ENCODE measurements around the gene KSR1. TPM values are rescaled to one million over a fixed set of nuclear protein-coding genes. Genes with fewer than 3 reads are reported as not detected.
A peak's percentile ranks its signal among the peaks of the same experiment; 100 is the strongest.

KSR1 gene
- total RNA-seq, 1 experiment from 2014 or later, result 11.7 TPM

DNA sequence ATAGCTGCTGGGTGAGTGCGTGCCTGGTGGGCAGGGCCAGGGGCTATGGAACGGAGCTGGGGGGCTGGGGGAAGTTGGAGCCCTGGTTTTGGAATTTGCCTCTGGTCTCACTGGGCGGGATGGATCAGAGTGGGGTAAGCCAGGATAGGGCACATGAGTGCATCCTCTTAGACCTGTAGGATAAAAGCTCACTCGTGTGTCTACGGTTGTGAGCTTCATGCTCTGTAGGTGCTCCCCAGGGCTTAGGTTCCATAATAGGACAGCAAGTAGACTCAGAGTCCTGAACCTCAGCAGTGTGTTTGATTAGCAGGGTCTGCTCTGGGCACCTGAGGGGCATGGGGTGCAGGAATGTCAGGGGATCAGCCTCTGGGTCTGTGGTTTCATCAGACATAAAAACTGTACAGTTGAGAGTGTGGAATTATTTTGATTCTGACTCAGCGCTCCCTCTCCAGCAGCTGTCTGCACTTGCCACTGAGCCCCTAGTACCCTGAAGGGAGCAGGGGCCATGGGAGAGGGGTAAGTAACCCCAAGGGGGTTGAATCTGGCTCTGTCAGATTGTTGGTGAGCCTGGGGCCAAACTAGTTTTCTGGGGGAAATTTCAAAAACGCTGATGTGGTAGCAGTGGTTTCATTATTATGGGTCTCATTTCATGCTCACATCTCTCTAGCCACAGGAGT is 90.5 kb downstream of the KSR1 start:
- DNase-seq (ENCODE audit: extremely low read depth, low read depth), result no peak

GRCh38 chr17:27547301-27547683 is 91.0 kb downstream of the KSR1 start:
- DNase-seq (ENCODE audit: extremely low read depth, low read depth), result no peak

DNA sequence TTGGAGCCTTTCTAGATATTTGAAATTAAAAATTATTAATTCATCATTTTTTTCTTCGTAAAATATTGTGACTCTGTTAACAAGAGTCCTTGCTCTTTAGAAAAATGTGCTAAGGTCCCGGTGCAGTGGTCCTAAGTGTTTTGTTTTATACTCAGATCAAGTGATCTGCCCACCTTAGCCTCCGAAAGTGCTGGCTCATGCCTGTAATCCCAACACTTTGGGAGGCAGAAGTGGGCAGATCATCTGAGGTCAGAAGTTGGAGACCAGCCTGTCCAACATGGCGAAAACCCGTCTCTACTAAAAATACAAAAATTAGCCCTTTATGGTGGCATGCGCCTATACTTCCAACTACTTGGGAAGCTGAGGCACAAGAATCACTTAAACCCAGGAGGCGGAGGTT is 92.1 kb downstream of the KSR1 start:
- no peak for DNase-seq (ENCODE audit: extremely low read depth, low read depth)

DNA sequence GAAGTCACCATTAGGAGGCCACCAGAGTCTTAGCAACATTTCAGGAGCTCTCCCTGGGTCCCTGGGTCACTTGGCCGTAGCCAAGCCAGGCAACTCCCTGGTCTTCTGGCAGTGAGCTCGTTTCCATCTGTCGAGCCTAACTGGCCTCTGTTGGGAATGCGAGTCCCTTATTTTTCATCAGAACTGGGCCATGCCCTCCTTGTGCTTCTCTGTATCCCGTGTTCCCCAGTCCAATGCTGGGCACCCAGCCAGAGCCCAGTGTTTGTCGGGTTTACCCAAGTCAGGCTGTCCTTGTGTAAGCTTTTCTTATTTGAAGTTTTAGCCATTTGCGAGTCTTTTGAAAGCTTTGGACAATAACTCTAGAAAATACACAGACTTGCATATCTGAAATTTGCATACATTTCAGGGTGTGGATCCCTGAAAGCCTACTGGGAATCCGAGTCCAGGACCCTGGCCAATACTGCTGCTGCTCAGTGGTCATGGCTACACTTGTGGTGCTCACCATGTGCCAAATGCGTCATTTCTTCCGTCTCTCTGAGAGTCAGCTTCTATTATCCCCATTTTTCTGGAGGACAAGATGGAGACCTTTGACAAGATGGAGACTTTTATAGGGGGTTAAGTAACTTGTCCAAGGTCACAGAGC is 93.1 kb downstream of the KSR1 start:
- no peak for DNase-seq (ENCODE audit: extremely low read depth, low read depth)

- DNase-seq (ENCODE audit: extremely low read depth, low read depth), result no peak
Measured at GRCh38 chr17:27550291-27550930, 94.2 kb downstream of the KSR1 start.

- DNase-seq (ENCODE audit: extremely low read depth, low read depth), result no peak
Measured at GRCh38 chr17:27550974-27551505, 94.8 kb downstream of the KSR1 start.

DNA sequence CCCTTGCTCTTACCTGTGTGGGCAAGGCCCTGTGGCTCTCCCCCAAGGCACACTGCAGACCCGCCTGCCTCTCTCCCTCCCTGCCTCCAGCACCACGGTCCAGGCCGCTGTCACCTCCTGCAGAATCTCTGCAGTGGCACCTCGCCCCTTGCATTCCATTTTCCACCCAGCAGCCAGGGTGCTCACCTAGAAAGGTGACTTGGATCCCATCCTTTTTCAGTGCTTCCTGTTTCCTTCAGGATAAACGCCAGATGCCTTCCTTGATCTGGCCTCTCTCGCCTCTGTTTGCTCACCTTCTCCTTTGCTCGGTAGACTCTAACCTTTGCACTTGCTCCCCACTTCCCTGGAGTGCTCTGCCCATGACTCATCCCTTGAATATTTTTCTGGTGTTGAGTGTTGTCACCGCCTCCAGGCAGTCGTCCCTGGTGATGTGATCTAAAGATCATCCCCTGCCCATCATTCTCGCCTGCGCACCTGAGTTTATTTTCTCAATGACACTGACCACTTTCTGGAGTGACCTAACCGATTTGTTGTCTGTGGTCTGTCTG is 95.5 kb downstream of the KSR1 start:
- DNase-seq (ENCODE audit: extremely low read depth, low read depth), result no peak

- DNase-seq (ENCODE audit: extremely low read depth, low read depth), result no peak
Measured at GRCh38 chr17:27552276-27552732, 96.1 kb downstream of the KSR1 start.

- DNase-seq (ENCODE audit: extremely low read depth, low read depth), result no peak
Measured at GRCh38 chr17:27553019-27553511, 96.8 kb downstream of the KSR1 start.

GRCh38 chr17:27554152-27554551 is 97.9 kb downstream of the KSR1 start:
- no peak for DNase-seq (ENCODE audit: extremely low read depth, low read depth)

- DNase-seq (ENCODE audit: extremely low read depth, low read depth), result no peak
Measured at GRCh38 chr17:27554911-27555310, 98.7 kb downstream of the KSR1 start.

DNA sequence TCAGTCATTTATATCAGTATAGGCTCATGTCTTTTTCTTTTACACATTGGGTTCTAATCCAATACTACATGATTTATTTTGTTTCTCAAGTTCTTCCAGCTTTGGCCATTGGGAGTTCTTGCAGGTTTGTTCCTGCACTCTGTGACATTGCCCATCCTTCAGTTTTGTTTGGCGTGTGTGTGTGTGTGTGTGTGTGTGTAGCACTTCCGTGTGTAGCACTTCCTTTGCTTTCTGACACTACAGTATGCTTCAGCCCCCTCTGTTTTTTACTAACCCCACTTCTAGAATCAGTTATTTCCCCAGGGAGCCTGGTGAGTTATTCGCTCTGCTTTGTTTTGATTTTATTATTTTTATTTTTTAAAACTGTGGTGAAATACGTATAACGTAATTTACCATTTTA is 99.1 kb downstream of the KSR1 start:
- no peak for DNase-seq (ENCODE audit: extremely low read depth, low read depth)

- no peak for DNase-seq (ENCODE audit: extremely low read depth, low read depth)
Measured at GRCh38 chr17:27558341-27558740, 102.1 kb downstream of the KSR1 start.

- no peak for DNase-seq (ENCODE audit: extremely low read depth, low read depth)
Measured at GRCh38 chr17:27558842-27559505, 102.7 kb downstream of the KSR1 start.

- DNase-seq (ENCODE audit: extremely low read depth, low read depth), result peak; percentile 59
Measured at GRCh38 chr17:27559506-27560481, 103.5 kb downstream of the KSR1 start.

GRCh38 chr17:27560668-27561067 is 104.4 kb downstream of the KSR1 start:
- no peak for DNase-seq (ENCODE audit: extremely low read depth, low read depth)

DNA sequence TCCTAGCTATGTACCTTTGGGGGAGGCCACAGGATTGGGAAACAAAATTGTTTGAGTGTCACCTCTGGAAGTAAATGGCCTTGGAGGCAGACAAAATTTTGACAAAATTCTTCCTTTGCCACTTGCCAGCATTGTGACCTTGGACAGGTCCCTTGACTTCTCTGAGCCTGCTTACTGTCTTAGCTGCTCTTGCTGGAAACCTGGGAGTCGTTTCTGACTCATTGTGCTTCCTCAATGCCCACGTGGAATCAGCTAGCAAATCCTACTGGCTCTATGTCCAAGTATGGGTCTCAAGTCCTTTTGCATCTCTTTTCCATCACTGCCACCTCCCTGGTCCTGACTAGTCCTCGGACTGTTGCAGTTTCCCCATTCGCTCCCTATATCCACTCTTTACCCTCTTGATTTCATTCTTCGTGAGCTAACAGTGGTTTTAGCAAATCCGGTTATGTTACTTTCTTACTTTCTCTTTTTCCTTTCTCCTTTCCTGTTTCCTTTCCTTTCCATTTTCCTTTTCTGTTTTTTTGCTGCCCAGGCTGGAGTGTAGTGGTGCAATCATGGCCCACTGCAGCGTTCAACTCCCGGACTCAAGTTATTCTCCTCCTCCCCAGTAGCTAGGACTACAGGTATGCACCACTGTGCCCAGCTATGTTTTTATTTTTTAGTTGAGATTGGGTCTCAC is 106.7 kb downstream of the KSR1 start:
- DNase-seq (ENCODE audit: extremely low read depth, low read depth), result no peak

DNA sequence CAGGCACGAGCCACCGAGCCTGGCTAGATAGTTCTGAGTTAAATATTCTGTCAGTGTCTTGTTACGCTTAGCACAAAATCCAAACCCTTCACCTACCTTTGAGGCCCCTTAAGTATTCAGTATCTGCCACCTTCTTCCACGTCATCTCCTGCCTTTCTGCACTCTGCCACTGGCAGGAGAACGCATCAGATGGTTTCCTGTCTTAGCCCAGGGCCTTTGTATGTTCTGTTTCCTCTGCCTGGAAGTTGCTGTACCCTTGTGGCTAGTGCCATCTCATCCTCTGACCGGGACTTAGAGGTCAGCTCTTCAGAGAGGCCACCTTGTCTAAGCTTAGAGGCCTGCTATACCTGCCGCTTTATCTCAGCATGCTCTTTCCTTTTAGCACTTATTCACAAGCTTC is 107.3 kb downstream of the KSR1 start:
- DNase-seq (ENCODE audit: extremely low read depth, low read depth), result no peak

- no peak for DNase-seq (ENCODE audit: extremely low read depth, low read depth)
Measured at GRCh38 chr17:27564463-27564862, 108.2 kb downstream of the KSR1 start.
